Activated CD4-positive, alpha-beta T cell treated with anti-CD3 and anti-CD28 coated beads for 24 hours (primary cell): ENCODE data around the gene OR11A1.
"Not testable (repeated sequence)": the region's sequence is repeated elsewhere in the genome, so short reads cannot be mapped to it uniquely, and the experiment has no call there.

Source experiments
- DNase-seq, 2 donors: peaks; one replicate each; pipeline ENCODE4 v3.0.0-alpha.2; 2020; ENCODE audit warnings: low read depth in 2 of 2

OR11A1 gene

DNA sequence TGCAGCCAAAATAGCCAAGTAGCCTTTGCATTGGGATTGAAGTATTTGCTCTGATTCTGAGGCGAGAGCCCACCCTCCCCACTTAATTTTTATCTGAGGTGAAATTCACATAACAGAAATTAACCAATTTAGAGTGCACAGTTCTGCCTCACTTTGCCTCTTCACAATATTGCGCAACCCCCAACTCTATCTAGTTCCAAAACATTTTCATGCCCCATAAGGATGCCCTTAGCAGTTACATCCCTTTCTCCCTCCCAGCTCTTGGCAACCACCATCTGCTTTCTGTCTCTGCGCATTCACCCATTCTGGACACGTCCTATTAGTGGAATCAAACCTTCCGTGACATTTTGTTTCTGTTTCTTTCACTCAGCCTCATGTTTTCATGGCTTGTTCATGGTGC lies 21.9 kb upstream of the OR11A1 start:
- DNase-seq: no peak

- no peak for DNase-seq
Observed at GRCh38 chr6:29477923-29478450, 21.1 kb upstream of the OR11A1 start.

DNA sequence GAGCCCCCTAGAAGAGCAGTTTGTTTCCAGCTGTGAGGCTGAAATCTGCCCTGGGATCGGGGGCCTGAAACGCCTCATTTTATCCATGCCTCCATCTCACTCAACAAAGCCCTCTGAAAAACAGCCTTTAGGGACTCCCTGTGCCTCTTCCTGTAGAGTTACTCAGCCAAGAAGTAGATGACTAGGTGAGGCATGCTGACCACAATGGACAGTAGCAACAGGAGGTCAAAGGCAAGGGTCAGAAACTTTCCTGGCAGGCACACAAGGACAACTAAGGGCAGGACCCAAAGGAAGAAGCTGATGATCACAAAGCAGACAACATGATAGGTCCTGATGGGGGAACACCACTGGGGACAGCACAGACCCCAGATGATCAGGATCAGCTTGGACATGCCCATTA lies 18.1 kb upstream of the OR11A1 start:
- DNase-seq: no peak

- no peak for DNase-seq
Observed at GRCh38 chr6:29466241-29466640, 9.4 kb upstream of the OR11A1 start.

- DNase-seq: no peak
Observed at GRCh38 chr6:29465801-29466200, 8.9 kb upstream of the OR11A1 start.

DNA sequence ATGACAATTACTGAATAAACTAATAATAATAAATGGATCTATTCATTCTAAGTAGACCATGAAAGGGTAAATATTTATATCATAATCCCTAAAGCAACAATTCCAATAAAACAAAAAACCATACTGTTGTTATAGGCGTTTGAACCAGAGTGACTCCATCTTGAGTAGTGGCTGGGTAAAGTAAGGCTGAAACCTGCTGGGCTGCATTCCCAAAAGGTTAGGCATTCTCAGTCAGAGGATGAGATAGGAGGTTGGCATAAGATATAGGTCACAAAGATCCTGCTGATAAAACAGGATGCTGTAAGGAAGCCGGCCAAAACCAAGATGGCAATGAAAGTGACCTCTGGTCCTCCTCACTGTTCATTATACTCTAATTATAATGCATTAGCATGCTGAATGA lies 8.4 kb upstream of the OR11A1 start:
- DNase-seq: no peak

- DNase-seq: no peak
Observed at GRCh38 chr6:29462022-29462421, 5.2 kb upstream of the OR11A1 start.

DNA sequence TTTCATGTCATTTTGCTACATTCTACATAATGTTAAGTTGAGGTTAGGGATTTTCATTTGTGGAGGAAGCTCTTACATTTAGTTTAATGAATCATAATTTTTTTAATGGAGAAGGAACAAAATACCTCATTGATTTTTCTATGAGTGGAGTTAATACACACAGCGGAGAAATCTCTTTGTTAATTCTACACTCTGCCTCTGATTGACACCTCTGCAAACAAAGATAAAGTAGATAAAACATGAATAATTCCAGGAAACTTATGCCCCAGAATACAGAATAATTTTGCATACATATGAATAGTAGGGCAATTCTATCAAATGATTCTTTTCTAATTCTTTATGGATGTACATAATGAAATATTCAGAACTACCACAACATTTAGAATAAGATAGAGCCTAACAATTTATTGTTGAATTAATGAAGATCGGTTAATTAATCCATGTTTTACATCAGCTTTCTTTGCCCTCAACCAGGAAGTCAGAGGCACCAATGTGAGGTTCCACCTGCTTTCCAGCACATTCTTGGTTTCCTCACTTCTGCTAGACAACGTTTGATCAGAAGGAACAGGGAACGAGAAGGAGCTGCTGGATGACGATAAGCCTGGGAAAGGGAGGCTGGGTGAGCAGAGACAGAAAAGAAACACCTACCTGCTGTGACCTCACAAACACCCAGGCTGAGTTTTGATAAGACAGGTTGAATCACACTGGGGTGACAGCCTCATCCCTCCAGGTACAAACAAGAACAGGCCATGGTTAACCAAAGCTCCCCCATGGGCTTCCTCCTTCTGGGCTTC lies 4.3 kb upstream of the OR11A1 start:
- DNase-seq: no peak

- DNase-seq: no peak
Observed at GRCh38 chr6:29451471-29452193, 5.2 kb downstream of the OR11A1 start.

GRCh38 chr6:29447670-29448069 lies 9.2 kb downstream of the OR11A1 start:
- DNase-seq: no peak

DNA sequence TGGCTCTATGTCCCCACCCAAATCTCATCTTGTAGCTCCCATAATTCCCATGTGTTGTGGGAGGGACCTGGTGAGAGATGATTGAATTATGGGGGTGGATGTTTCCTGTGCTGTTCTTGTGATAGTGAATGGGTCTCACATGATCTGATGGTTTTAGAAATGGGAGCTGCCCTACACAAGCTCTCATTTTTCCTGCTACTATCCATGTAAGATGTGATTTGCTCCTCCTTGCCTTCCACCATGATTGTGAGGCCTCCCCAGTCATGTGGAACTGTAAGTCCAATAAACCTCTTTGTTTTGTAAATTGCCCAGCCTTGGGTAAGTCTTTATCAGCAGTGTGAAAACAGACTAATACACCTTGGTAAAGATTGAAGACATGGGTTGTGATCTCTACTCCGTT lies 12.8 kb downstream of the OR11A1 start:
- not testable (repeated sequence) for DNase-seq

- no peak for DNase-seq
Observed at GRCh38 chr6:29442719-29443118, 14.2 kb downstream of the OR11A1 start.

DNA sequence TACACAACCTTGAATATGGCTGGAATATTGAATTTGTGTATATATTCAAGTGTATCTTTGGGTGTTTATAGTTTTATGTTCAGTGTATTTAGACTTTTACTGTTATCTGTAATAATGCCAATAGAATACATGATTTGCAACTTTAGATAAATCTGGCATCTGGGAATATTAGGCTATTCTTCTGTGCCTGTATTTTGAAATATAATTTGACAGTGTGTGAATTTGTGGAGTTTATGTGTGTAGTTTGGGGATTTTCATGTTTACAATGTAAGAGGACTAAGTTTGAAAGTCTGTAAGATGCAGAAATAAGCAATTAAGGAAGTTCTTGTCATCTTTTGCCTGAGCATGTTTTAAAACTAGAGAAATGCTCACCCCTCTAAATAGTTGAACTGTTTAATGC lies 17.9 kb downstream of the OR11A1 start, which contains the start of gene OR10C1:
TSS of gene OR10C1 (plus strand) at position 301 of the 400 bp plus-strand sequence. CDS start 710 bp downstream, outside the sequence.
- no peak for DNase-seq

DNA sequence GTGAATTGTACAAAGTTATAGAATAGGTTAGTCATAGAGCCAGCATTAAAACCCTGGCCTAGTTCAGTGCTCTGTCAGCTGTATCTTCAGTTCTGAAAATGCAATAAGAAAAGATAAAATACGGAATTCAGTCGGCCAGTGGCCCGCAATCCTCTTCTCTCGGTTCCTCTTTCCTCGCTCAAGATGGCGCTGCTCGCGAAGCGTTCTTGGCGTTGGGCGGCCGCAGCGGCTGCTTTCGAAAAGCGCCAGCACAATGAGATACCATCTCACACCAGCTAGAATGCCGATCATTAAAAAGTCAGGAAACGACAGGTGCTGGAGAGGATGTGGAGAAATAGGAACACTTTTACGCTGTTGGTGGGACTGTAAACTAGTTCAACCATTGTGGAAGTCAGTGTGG lies 20.1 kb downstream of the OR11A1 start:
- not testable (repeated sequence) for DNase-seq

DNA sequence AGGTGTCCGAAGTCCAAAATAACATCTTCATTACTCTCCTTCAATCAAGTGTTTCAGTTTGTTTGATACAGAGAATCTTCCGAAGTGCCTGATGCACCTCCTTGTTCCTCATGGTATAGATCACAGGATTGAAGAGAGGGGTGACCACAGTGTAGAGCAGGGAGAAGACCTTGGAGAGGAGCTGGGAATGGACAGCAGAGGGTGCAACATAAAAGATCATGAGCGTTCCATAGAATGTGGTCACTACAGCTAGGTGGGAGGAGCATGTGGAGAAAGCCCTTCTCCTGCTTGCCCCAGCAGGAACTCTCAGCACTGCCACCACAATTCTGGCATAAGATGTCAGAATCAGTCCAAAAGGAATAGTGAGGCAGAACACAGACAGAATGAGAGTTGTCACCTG lies 30.2 kb downstream of the OR11A1 start:
- DNase-seq: no peak

- DNase-seq: no peak
Observed at GRCh38 chr6:29425075-29425474, 31.8 kb downstream of the OR11A1 start.

DNA sequence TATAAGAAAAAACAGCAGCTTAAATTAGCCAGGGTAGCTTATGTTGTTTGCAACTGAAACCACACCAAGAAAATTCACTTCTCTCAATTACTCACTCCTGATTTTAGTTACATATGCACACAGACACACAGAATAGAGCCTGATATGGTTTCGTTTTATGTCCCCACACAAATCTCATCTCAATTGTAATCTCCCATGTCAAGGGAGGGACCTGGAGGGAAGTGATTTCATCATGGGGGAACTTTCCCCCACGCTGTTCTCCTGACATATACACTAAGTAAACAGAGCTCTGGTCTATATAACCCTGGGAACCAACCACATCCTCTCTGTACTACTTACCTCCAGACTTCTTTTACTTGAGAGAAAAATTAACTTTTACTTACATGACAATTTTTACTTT lies 32.3 kb downstream of the OR11A1 start:
- no peak for DNase-seq

- DNase-seq: no peak
Observed at GRCh38 chr6:29424168-29424567, 32.7 kb downstream of the OR11A1 start.

- no peak for DNase-seq
Observed at GRCh38 chr6:29419516-29419915, 37.4 kb downstream of the OR11A1 start.

DNA sequence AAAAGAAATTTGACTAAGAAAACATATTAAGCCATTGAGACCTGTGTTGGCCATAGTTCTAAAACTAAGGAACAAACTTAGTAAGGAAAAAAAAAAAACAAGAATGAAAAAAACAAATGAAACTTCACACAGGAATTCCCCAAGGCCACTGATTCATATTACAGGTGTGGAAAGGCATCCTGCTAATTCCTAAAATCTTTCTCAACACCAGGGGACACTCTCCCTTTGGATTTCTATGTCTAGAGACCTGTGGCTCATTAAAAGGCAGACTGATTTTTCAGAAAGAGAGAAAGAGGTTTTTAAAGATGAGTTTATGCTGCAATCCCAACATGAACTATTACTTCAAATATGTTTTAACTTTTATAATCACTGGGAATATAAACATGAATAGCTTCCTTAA lies 42.3 kb downstream of the OR11A1 start, which contains the start of gene OR12D1:
TSS of gene OR12D1 (plus strand) at position 341 of the 400 bp plus-strand sequence.
- no peak for DNase-seq

DNA sequence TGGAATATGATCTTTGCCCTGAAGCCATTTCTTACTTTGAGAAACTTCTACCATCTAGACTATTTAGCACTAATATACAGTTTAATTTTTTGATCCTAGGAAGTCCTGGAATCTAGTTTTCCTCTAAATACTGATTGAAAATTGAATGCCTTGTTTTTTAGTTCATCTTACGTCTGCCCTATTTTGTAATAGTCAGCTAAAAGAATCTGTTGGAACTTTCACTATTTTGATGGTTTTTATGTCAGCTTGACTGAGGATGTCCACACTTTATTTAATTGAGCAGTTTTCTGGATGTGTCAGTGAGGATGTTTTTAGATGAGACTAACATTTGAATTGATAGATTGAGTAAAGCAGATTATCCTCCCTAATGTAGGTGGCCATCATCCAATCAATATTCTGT lies 53.1 kb downstream of the OR11A1 start:
- no peak for DNase-seq

DNA sequence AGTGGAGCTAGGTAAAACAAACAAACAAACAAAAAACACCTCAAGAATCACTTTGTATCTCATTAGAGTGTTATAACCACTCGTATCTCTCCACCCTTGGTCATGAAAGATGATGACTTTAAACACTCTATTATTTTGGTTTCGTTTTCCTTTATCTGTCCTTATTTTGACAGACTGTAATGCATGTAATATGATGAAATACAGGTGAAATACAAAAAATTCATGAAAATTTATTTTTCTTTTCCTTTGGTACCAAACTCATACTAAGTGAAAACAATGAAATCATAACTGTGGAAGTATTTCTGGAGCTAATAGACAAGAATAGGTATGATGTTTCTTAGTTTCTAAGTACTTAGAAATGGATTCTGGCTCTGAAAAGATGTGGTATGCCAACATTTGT lies 57.3 kb downstream of the OR11A1 start:
- no peak for DNase-seq

DNA sequence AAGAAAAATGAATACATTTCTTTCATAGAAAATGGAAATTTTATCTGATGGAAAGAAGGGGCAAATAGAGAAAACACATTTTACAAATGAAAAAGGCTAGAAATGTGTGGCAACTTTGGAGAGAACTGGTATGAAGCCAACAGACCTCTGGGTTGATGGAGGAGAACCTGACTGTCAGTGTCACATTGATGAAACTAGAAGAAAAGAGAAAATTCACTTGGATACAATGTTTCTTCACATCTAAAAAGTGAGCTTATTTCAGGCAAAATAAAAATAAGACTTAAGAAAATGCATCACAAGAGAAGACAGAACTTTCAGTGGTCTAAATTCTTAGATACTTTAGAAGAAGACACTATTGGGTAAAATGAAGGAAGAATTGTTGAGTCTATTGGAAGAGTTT lies 61.5 kb downstream of the OR11A1 start, which contains the start of gene OR12D2:
TSS of gene OR12D2 (plus strand) at position 301 of the 400 bp plus-strand sequence. CDS start 1,069 bp downstream, outside the sequence.
- no peak for DNase-seq
